Thoracic aorta (tissue), 2 donors: ENCODE data around the gene THAP6. TPM values are rescaled to one million over a fixed set of nuclear protein-coding genes. Genes with fewer than 3 reads are reported as not detected.
"Not testable (repeated sequence)": the region's sequence is repeated elsewhere in the genome, so short reads cannot be mapped to it uniquely, and the experiment has no call there.

Source experiments
- ATAC-seq: fragments of 150-250 bp; one replicate; pipeline ENCODE4 v1.8.0; 2017; ENCODE audit warnings: low read depth; ENCODE audit not compliant: insufficient number of reproducible peaks, low FRiP score
- DNase-seq: peaks from one replicate; pipeline ENCODE4 v3.0.0-alpha.2; 2020; ENCODE audit warnings: low spot score
- H3K27ac ChIP-seq, 2 donors: fragments of 200-600 bp; sonication (generic); 1 replicate in 1 of 2; 2 replicates in 1 of 2; pipeline ENCODE4 v1.5.1; 2016; ENCODE audit warnings: mild to moderate bottlenecking in 2 of 2, moderate library complexity in 2 of 2
- H3K27me3 ChIP-seq: fragments of 200-600 bp; sonication (generic); replicated peaks from 2 replicates; pipeline ENCODE4 v1.6.0; 2016; ENCODE audit warnings: mild to moderate bottlenecking; ENCODE audit not compliant: insufficient read depth
- H3K36me3 ChIP-seq: fragments of 200-600 bp; sonication (generic); one replicate; pipeline ENCODE4 v1.5.1; 2016
- H3K4me1 ChIP-seq, 2 donors: fragments of 200-600 bp; sonication (generic); 1 replicate in 1 of 2; 2 replicates in 1 of 2; pipeline versions ENCODE4 v1.5.1 to v1.6.0; 2016; ENCODE audit warnings: low read depth in 2 of 2, mild to moderate bottlenecking in 1 of 2; ENCODE audit not compliant: control insufficient read depth in 1 of 2
- H3K4me3 ChIP-seq: fragments of 200-600 bp; sonication (generic); 2 replicates; pipeline ENCODE4 v1.5.1; 2016; ENCODE audit warnings: mild to moderate bottlenecking
- H3K9me3 ChIP-seq: fragments of 200-600 bp; sonication (generic); 2 replicates; pipeline ENCODE4 v1.5.1; 2016
- CTCF ChIP-seq: fragments of 200-600 bp; sonication (generic); IDR thresholded peaks from one replicate; pipeline ENCODE4 v1.5.1; 2019; ENCODE audit warnings: antibody characterized with exemption
- total RNA-seq, 2 donors: library from RNA; depleted of rRNA; stranded (reverse); fragments of >200 nt; gene quantifications; one replicate each; pipeline versions ENCODE4 v1.1.0 to v1.2.3, GENCODE V29; 2016

THAP6 gene
- total RNA-seq, 2 donors from 2014 or later, result 13.4 to 37.0 TPM

DNA sequence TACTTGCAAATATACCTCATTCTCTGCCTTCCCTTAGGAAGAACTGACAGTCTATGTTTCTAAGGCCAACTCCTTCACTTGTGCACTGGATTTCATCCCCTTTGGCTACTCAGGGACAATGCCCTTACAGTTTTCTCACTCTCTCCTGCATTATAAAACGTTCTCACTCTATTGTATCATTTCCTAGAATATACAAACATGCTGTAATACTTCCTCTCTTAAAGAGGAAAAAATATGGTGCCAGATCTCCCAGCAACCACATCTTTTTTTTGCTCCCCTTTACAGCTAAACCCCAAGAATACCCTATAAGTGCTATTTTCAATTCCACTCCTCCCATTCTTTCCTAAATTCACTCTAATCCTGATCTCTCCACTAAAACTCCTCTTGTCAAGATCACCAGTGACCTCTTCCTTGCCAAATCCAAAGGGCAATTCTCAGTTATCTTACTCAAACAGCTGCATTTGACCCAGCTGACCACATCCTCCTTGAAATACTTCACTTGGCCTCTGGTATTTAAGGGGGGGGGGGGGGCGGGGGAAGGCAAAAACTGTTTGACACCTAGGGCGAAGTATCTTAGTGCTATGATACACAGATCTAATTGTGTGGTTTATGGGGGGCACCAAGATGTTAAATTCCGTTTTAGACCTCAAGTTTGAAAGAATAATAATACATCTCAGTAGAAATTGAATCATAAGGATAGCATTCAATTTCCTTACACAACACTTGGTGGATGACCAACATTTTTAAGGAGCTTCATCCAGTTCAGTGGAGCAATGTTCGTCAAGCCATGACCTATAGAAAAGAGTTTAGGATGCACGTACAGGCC lies 1.7 kb upstream of the THAP6 start:
- peak overlapping the region; percentile 34 to 86 for H3K27ac ChIP-seq
- no peaks in the 10 kb centered on the region for H3K9me3 ChIP-seq
- ATAC-seq (no peak), DNase-seq (no peak)
- H3K36me3 ChIP-seq, result no peaks in the 10 kb centered on the region
- peaks cover 30 to 48% of the 10 kb centered on the region in 2 donors for H3K4me1 ChIP-seq
- no peaks in the 10 kb centered on the region for H3K27me3 ChIP-seq
- TF ChIP-seq CTCF, result no peak
- H3K4me3 ChIP-seq, result peak overlapping the region; percentile 73

- Histone ChIP-seq H3K4me1 (peaks cover 30 to 48% of the 10 kb centered on the region in 2 donors), H3K27me3 (no peaks in the 10 kb centered on the region), H3K9me3 (no peaks in the 10 kb centered on the region), H3K36me3 (no peaks in the 10 kb centered on the region), H3K27ac (peak overlapping the region; percentile 86 to 98), H3K4me3 (peak overlapping the region; percentile 73)
- DNase-seq (no peak), ATAC-seq (no peak)
- TF ChIP-seq CTCF, result no peak
Observed at GRCh38 chr4:75513526-75514130, 645 bp upstream of the THAP6 start.

GRCh38 chr4:75514949-75515612 lies 808 bp downstream of the THAP6 start:
- no peak for TF ChIP-seq CTCF
- H3K9me3 ChIP-seq, result no peaks in the 10 kb centered on the region
- ATAC-seq (no peak), DNase-seq (no peak)
- H3K4me3 ChIP-seq, result peak overlapping the region; percentile 73
- H3K27ac ChIP-seq, result peak overlapping the region; percentile 86 to 98
- H3K27me3 ChIP-seq, result no peaks in the 10 kb centered on the region
- no peaks in the 10 kb centered on the region for H3K36me3 ChIP-seq
- peaks cover 28 to 46% of the 10 kb centered on the region in 2 donors for H3K4me1 ChIP-seq

- no peaks in the 10 kb centered on the region for H3K9me3 ChIP-seq
- H3K27ac ChIP-seq, result no peak overlapping the region
- TF ChIP-seq CTCF, result no peak
- no peaks in the 10 kb centered on the region for H3K27me3 ChIP-seq
- ATAC-seq (no peak), DNase-seq (no peak)
- H3K4me3 ChIP-seq, result no peak overlapping the region
- H3K4me1 ChIP-seq, result peaks cover 20 to 37% of the 10 kb centered on the region in 2 donors
- no peaks in the 10 kb centered on the region for H3K36me3 ChIP-seq
Observed at GRCh38 chr4:75516144-75516543, 1.9 kb downstream of the THAP6 start.

DNA sequence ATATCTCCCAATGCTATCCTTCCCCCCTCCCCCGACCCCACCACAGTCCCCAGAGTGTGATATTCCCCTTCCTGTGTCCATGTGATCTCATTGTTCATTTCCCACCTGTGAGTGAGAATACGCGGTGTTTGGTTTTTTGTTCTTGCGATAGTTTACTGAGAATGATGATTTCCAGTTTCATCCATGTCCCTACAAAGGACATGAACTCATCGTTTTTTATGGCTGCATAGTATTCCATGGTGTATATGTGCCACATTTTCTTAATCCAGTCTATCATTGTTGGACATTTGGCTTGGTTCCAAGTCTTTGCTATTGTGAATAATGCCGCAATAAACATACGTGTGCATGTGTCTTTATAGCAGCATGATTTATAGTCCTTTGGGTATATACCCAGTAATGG lies 5.2 kb downstream of the THAP6 start:
- DNase-seq, H3K27ac ChIP-seq, H3K36me3 ChIP-seq, H3K4me3 ChIP-seq, H3K9me3 ChIP-seq, ATAC-seq, H3K27me3 ChIP-seq: not testable (repeated sequence)
- peaks cover 3 to 14% of the 10 kb centered on the region in 2 donors for H3K4me1 ChIP-seq
